ENCODE data around the gene TSPAN18. TPM values are rescaled to one million over a fixed set of nuclear protein-coding genes. Genes with fewer than 3 reads are reported as not detected.

Gene TSPAN18
- total and polyA plus RNA-seq, 7 donors: 5.2 to 21.7 (median 8.0) TPM

- intact Hi-C loops (cut with DNase I): no loop called here
- Histone ChIP-seq H3K9me3 (no peaks in the 10 kb centered on the region), H3K27me3 (ENCODE audit: insufficient read depth in 3 of 3, low read length in 2 of 3) (no peaks in the 10 kb centered on the region), H3K27ac (no peak overlapping the region), H3K36me3 (ENCODE audit: insufficient read depth in 1 of 2, low read depth in 1 of 2) (no peaks in the 10 kb centered on the region), H3K4me3 (no peak overlapping the region), H3K4me1 (no peaks in the 10 kb centered on the region)
- TF ChIP-seq, protein P1, sequence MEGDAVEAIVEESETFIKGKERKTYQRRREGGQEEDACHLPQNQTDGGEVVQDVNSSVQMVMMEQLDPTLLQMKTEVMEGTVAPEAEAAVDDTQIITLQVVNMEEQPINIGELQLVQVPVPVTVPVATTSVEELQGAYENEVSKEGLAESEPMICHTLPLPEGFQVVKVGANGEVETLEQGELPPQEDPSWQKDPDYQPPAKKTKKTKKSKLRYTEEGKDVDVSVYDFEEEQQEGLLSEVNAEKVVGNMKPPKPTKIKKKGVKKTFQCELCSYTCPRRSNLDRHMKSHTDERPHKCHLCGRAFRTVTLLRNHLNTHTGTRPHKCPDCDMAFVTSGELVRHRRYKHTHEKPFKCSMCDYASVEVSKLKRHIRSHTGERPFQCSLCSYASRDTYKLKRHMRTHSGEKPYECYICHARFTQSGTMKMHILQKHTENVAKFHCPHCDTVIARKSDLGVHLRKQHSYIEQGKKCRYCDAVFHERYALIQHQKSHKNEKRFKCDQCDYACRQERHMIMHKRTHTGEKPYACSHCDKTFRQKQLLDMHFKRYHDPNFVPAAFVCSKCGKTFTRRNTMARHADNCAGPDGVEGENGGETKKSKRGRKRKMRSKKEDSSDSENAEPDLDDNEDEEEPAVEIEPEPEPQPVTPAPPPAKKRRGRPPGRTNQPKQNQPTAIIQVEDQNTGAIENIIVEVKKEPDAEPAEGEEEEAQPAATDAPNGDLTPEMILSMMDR (IDR thresholded peaks at IDR 0.05): no peak
- no peak for ATAC-seq
- DNase-seq: no peak
- 87 to 90% (median 87%) methylated on average over 12 of the region's 12 CpGs for WGBS, 3 donors
Observed at GRCh38 chr11:44694443-44694842, 32.3 kb upstream of the TSPAN18 start.

DNA sequence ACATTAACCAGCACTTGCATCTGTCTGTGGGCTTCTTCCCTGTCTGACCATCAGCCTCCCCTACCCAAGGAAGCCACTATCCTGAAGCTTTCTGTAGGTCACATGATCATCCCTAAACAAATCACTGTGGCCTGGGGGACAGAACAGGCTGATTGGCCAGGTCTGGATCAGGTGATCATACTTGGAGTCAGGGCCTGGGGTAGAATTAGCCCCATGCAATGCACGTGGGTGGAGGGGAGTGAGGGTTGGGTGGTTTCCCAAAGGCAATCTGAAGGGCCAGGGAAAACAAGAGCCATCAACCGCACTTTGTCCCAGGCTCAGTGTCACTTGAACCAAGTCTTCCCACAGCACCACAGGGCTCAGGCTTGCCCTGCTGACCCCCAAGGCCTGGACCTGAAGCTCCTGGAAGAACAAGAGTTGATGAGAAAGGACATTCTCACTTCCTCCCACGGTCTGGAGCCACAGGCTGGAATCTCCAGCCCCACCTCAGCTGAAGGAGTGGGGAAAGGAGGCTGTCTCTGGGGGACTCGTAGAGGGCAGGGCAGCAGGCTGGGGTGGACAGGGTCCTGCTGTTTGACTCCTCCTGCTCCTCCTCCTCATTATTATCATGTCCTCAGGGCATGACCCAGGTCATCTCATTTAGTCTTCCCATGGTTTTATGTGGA is 31.5 kb upstream of the TSPAN18 start:
- 73 to 84% (median 79%) methylated on average over 4 of the region's 4 CpGs for WGBS, 3 donors
- no peak for ATAC-seq
- no peak for DNase-seq
- Histone ChIP-seq H3K9me3 (no peaks in the 10 kb centered on the region), H3K27me3 (ENCODE audit: insufficient read depth in 3 of 3, low read length in 2 of 3) (no peaks in the 10 kb centered on the region), H3K27ac (no peak overlapping the region), H3K4me1 (peaks cover 7% of the 10 kb centered on the region), H3K4me3 (no peak overlapping the region), H3K36me3 (ENCODE audit: insufficient read depth in 1 of 2, low read depth in 1 of 2) (no peaks in the 10 kb centered on the region)
- TF ChIP-seq, protein P1 (IDR thresholded peaks at IDR 0.05): no peak
- intact Hi-C loops (cut with DNase I): no loop called here

DNA sequence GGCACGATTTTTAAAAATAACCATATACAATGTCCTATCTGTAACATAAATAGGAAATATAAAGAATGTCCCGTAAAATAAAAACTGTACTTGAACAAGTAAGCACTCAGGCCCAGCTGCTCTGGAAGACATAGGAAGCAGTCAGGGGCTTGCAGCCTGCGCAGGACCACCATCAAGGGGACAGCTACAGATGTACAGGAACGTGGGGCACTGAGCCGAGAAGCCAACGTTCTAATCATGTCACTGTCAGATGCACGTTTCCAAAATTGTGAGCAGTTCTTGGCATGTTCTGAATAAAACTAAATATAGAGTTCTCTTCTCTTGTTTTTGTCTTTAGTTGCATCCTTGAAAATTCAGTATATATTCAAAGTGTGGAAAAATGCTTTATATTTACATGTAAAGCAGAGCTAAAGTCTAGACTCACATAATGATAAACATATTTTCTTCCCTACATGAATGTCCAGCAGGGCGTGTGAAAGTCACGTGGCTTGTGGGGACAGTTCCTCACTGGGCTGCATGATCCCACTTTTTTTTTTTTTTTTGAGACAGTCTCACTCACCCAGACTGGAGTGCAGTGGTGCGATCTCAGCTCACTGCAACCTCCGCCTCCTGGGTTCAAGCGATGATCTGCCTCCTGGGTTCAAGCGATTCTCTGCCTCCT is 28.4 kb upstream of the TSPAN18 start:
- Histone ChIP-seq H3K27me3 (ENCODE audit: insufficient read depth in 3 of 3, low read length in 2 of 3) (no peaks in the 10 kb centered on the region), H3K9me3 (no peaks in the 10 kb centered on the region), H3K36me3 (ENCODE audit: insufficient read depth in 1 of 2, low read depth in 1 of 2) (no peaks in the 10 kb centered on the region), H3K27ac (no peak overlapping the region), H3K4me1 (peaks cover 7% of the 10 kb centered on the region), H3K4me3 (no peak overlapping the region)
- 64 to 71% (median 64%) methylated on average over 13 of the region's 13 CpGs for WGBS, 3 donors
- DNase-seq (no peak), ATAC-seq (no peak)
- intact Hi-C loops (cut with DNase I): no loop called here
- TF ChIP-seq, protein P1 (IDR thresholded peaks at IDR 0.05): no peak

DNA sequence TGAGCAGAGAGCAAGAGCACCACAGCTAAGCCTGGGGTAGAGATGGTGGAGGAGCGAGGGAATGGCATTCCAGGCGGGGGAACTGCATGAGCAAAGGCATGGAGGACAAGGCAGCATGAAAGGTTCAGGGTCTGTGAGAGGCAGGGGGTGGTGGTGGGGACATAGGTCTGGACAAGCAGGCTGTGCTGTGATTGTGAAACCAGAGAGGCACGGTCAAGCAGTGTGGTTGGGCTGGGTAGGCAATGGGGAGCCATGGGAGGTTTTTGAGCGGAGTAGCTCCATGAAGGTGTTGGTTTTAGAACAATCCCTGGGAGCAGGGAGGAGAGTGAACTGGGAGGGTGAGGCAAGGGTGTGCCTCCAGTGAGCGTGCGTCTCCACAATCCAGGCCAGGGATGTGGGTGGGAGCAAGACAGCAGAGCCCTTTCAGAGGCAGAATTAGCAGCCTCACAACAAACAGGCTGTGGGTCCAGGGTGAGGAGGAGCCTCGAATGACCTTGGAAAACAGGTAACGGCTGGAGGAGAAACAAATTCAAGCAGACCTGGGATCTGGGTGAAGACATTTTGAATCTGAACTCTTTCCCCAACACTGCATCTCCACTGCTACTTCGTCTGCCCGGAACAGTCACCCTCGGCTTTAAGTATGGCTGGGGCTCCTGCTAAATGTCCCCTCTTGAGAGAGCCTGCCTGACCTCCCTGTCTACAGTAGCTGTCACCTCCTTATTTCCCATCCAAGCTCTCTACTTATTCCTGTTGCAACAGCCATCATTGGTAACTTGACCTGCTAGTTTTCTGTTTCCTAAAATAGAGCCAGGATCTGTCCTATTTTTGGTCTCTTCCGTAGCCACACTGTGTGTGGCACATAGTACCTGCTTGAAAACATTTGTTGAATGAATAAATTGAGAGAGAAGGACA is 27.0 kb upstream of the TSPAN18 start:
- Histone ChIP-seq H3K27me3 (ENCODE audit: insufficient read depth in 3 of 3, low read length in 2 of 3) (no peaks in the 10 kb centered on the region), H3K36me3 (ENCODE audit: insufficient read depth in 1 of 2, low read depth in 1 of 2) (no peaks in the 10 kb centered on the region), H3K4me1 (peaks cover 7% of the 10 kb centered on the region), H3K9me3 (no peaks in the 10 kb centered on the region), H3K27ac (no peak overlapping the region), H3K4me3 (no peak overlapping the region)
- no peak for DNase-seq
- ATAC-seq: peak; percentile 44 to 63 (median 50)
- TF ChIP-seq, protein P1 (IDR thresholded peaks at IDR 0.05): no peak
- WGBS, 3 donors: 65 to 70% (median 66%) methylated on average over 12 of the region's 12 CpGs
- intact Hi-C loops (cut with DNase I): no loop called here
